ENCODE measurements around the gene WHRN.
A peak's percentile ranks its signal among the peaks of the same experiment; 100 is the strongest.

Gene WHRN

DNA sequence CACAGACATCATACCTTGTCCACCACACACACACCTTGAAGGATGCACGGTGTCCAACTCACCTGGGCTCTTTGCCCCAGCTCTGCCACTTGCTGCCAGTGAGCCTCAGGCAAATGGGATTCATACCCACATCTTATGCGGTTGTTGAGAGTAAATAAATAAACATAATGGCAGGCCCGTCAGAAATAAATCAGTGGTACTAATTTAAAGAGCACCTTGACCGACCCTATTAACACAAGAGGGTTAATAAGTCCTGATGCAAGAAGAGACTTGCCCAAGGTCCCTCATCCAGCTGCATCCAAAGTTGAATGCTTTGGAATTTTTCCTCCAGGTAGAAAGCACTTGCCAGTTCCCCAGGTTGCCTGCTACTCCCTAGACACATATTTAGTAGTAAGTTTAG is 105.9 kb downstream of the WHRN start:
- H3K4me3 ChIP-seq (ENCODE audit: low read depth, low read length) = no peak overlapping the region
- DNase-seq (ENCODE audit: low read depth) = no peak
- TF ChIP-seq, protein P1, sequence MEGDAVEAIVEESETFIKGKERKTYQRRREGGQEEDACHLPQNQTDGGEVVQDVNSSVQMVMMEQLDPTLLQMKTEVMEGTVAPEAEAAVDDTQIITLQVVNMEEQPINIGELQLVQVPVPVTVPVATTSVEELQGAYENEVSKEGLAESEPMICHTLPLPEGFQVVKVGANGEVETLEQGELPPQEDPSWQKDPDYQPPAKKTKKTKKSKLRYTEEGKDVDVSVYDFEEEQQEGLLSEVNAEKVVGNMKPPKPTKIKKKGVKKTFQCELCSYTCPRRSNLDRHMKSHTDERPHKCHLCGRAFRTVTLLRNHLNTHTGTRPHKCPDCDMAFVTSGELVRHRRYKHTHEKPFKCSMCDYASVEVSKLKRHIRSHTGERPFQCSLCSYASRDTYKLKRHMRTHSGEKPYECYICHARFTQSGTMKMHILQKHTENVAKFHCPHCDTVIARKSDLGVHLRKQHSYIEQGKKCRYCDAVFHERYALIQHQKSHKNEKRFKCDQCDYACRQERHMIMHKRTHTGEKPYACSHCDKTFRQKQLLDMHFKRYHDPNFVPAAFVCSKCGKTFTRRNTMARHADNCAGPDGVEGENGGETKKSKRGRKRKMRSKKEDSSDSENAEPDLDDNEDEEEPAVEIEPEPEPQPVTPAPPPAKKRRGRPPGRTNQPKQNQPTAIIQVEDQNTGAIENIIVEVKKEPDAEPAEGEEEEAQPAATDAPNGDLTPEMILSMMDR (IDR thresholded peaks at IDR 0.05; ENCODE audit: low read depth, low read length) = no peak
- TF ChIP-seq POLR2A (IDR thresholded peaks at IDR 0.05; ENCODE audit: extremely low read depth, insufficient read length) = no peak
- no peak for TF ChIP-seq MAX (IDR thresholded peaks at IDR 0.05; ENCODE audit: low read depth, low read length)
- no peak for TF ChIP-seq MYC (IDR thresholded peaks at IDR 0.05; ENCODE audit: low read depth, low read length)

GRCh38 chr9:114397848-114398605 is 107.2 kb downstream of the WHRN start:
- TF ChIP-seq MYC (IDR thresholded peaks at IDR 0.05; ENCODE audit: low read depth, low read length) (peak; percentile 34; the same call in 1 of the 2 replicates), MAX (IDR thresholded peaks at IDR 0.05; ENCODE audit: low read depth, low read length) (peak; percentile 69; the same call in 1 of the 2 replicates), POLR2A (IDR thresholded peaks at IDR 0.05; ENCODE audit: extremely low read depth, insufficient read length) (peak; percentile 39)
- TF ChIP-seq, protein P1 (IDR thresholded peaks at IDR 0.05; ENCODE audit: low read depth, low read length) = no peak
- peak; percentile 91 for DNase-seq (ENCODE audit: low read depth)
- H3K4me3 ChIP-seq (ENCODE audit: low read depth, low read length) = peak overlapping the region; percentile 68

- TF ChIP-seq MAX (IDR thresholded peaks at IDR 0.05; ENCODE audit: low read depth, low read length) (no peak), POLR2A (IDR thresholded peaks at IDR 0.05; ENCODE audit: extremely low read depth, insufficient read length) (no peak), MYC (IDR thresholded peaks at IDR 0.05; ENCODE audit: low read depth, low read length) (no peak)
- TF ChIP-seq, protein P1 (IDR thresholded peaks at IDR 0.05; ENCODE audit: low read depth, low read length) = no peak
- peak overlapping the region; percentile 68 for H3K4me3 ChIP-seq (ENCODE audit: low read depth, low read length)
- DNase-seq (ENCODE audit: low read depth) = no peak
Measured at GRCh38 chr9:114397219-114397847, 107.9 kb downstream of the WHRN start.

- no peak for DNase-seq (ENCODE audit: low read depth)
- TF ChIP-seq, protein P1 (IDR thresholded peaks at IDR 0.05; ENCODE audit: low read depth, low read length) = no peak
- TF ChIP-seq MAX (IDR thresholded peaks at IDR 0.05; ENCODE audit: low read depth, low read length) (no peak), MYC (IDR thresholded peaks at IDR 0.05; ENCODE audit: low read depth, low read length) (no peak), POLR2A (IDR thresholded peaks at IDR 0.05; ENCODE audit: extremely low read depth, insufficient read length) (no peak)
- peak overlapping the region; percentile 68 for H3K4me3 ChIP-seq (ENCODE audit: low read depth, low read length)
Measured at GRCh38 chr9:114396558-114397218, 108.6 kb downstream of the WHRN start.

DNA sequence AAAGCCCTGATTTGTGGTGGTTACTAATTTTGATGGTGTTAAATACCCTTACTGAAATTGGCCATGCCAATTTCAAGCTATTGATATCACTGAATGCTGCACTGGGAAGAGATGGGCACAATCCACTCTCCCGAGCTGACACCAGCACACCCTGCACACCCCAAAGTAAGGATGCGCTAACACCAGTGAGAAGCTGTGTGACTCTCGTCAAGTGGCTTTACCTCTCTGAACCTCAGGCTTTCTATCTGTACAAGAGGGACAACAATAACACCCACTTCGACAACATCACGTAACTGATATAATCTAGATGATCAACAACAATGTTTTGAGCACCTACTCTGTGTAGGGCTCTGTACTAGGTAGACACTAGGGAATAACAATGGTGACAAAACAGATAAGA is 109.5 kb downstream of the WHRN start:
- DNase-seq (ENCODE audit: low read depth) = no peak
- no peak overlapping the region for H3K4me3 ChIP-seq (ENCODE audit: low read depth, low read length)
- no peak for TF ChIP-seq POLR2A (IDR thresholded peaks at IDR 0.05; ENCODE audit: extremely low read depth, insufficient read length)

- TF ChIP-seq MYC (IDR thresholded peaks at IDR 0.05; ENCODE audit: low read depth, low read length) (no peak), MAX (IDR thresholded peaks at IDR 0.05; ENCODE audit: low read depth, low read length) (no peak), POLR2A (IDR thresholded peaks at IDR 0.05; ENCODE audit: extremely low read depth, insufficient read length) (no peak)
- TF ChIP-seq, protein P1 (IDR thresholded peaks at IDR 0.05; ENCODE audit: low read depth, low read length) = no peak
- H3K4me3 ChIP-seq (ENCODE audit: low read depth, low read length) = no peak overlapping the region
- no peak for DNase-seq (ENCODE audit: low read depth)
Measured at GRCh38 chr9:114395334-114395617, 110.0 kb downstream of the WHRN start.

Measured in NB4 (cell line).